Natural killer cell (primary cell): Measurements from ENCODE around the gene MGAT1. TPM values are rescaled to one million over a fixed set of nuclear protein-coding genes. Genes with fewer than 3 reads are reported as not detected.

Source experiments
- ATAC-seq, 3 donors: fragments of 150-1000 bp in 2 of 3; fragments of 200-7000 bp in 1 of 3; cut with Tn5 transposase; 1 replicate in 1 of 3; 2 replicates in 2 of 3; pipeline ENCODE4 v1.10.0; 2021; ENCODE audit warnings: mild to moderate bottlenecking in 2 of 3, moderate library complexity in 2 of 3
- DNase-seq, 2 donors: peaks; one replicate each; pipeline versions ENCODE4 v3.0.0 to v3.0.0-alpha.2; 2013 to 2021; ENCODE audit warnings: mixed read lengths in 1 of 2
- H3K27ac ChIP-seq: one replicate; pipeline ENCODE4 v1.5.1; 2013; ENCODE audit warnings: mild to moderate bottlenecking, low read length
- H3K27me3 ChIP-seq: one replicate; pipeline ENCODE4 v1.6.1; 2013; ENCODE audit warnings: low read length; ENCODE audit not compliant: control insufficient read depth, insufficient read depth
- H3K36me3 ChIP-seq: one replicate; pipeline ENCODE4 v1.6.1; 2013; ENCODE audit warnings: low read length; ENCODE audit not compliant: control insufficient read depth, insufficient read depth
- H3K4me1 ChIP-seq: one replicate; pipeline ENCODE4 v1.6.1; 2013; ENCODE audit warnings: low read length; ENCODE audit not compliant: control insufficient read depth, insufficient read depth
- H3K4me3 ChIP-seq: one replicate; pipeline ENCODE4 v1.5.1; 2013; ENCODE audit warnings: low read length
- H3K9me3 ChIP-seq: one replicate; pipeline ENCODE4 v1.6.1; 2013; ENCODE audit warnings: low read length; ENCODE audit not compliant: control insufficient read depth, insufficient read depth
- H3K27ac Mint-ChIP-seq, 2 donors: one replicate each; pipeline ENCODE4 v1.8.0; 2022; ENCODE audit warnings: mild to moderate bottlenecking in 2 of 2, mixed read lengths in 2 of 2, moderate library complexity in 1 of 2
- H3K27me3 Mint-ChIP-seq, 2 donors: one replicate each; pipeline ENCODE4 v1.8.0; 2022; ENCODE audit warnings: low read depth in 2 of 2, mixed read lengths in 2 of 2
- H3K36me3 Mint-ChIP-seq: one replicate; pipeline ENCODE4 v1.8.0; 2022; ENCODE audit warnings: mixed read lengths
- H3K4me1 Mint-ChIP-seq, 2 donors: one replicate each; pipeline ENCODE4 v1.8.0; 2022; ENCODE audit warnings: mixed read lengths in 2 of 2
- H3K4me3 Mint-ChIP-seq: one replicate; pipeline ENCODE4 v1.8.0; 2022; ENCODE audit warnings: mild to moderate bottlenecking, moderate library complexity, mixed read lengths
- H3K9me3 Mint-ChIP-seq, 2 donors: one replicate each; pipeline ENCODE4 v1.8.0; 2022; ENCODE audit warnings: mixed read lengths in 2 of 2
- CTCF ChIP-seq: fragments of 200-600 bp; IDR thresholded peaks from one replicate; pipeline ENCODE4 v1.8.0; 2022; ENCODE audit warnings: antibody characterized with exemption
- WGBS: methylation state at CpG from one replicate; pipeline ENCODE4 v1.1.7; 2013; ENCODE audit warnings: missing lambda C conversion rate; ENCODE audit not compliant: insufficient coverage; 5-methylcytosine and 5-hydroxymethylcytosine counted together
- intact Hi-C: fragments of 100-400 bp; cut with micrococcal nuclease; formaldehyde crosslinking; loops from one replicate; pipeline ENCODE4 v1.14.2; 2022
- total RNA-seq, 4 donors: library from RNA; stranded (reverse); fragments of 120-200 nt in 1 of 4; gene quantifications; one replicate each; pipeline versions ENCODE4 v1.2.3 to v1.2.4, GENCODE V29; 2013 to 2022

The MGAT1 gene
- total RNA-seq, 3 donors from 2014 or later (not counting 1 experiment from before 2014, with no cell fraction given): 105 to 149 (median 130) TPM

- intact Hi-C loops: no loop called here
- no peaks in the 10 kb centered on the region for H3K36me3 Mint-ChIP-seq
Observed at GRCh38 chr5:180779985-180780610, 22.5 kb downstream of the MGAT1 start.

GRCh38 chr5:180777475-180777874 is 25.1 kb downstream of the MGAT1 start:
- no peaks in the 10 kb centered on the region for H3K36me3 ChIP-seq
- Mint-ChIP-seq H3K4me1 (no peaks in the 10 kb centered on the region), H3K9me3 (no peaks in the 10 kb centered on the region), H3K4me3 (no peak overlapping the region), H3K27ac (no peak overlapping the region), H3K36me3 (no peaks in the 10 kb centered on the region), H3K27me3 (peaks cover 6 to 8% of the 10 kb centered on the region in 2 donors)
- no peak for TF ChIP-seq CTCF
- DNase-seq (no peak), ATAC-seq (no peak)
- 100% methylated on average over 1 of the region's 1 CpG for WGBS
- no peak overlapping the region for H3K4me3 ChIP-seq
- no peak overlapping the region for H3K27ac ChIP-seq
- peaks cover 2% of the 10 kb centered on the region for H3K27me3 ChIP-seq
- intact Hi-C loops: no loop called here
- no peaks in the 10 kb centered on the region for H3K9me3 ChIP-seq
- no peaks in the 10 kb centered on the region for H3K4me1 ChIP-seq

More at GRCh38 chr5:180779985-180780610, 22.5 kb downstream of the MGAT1 start:
- H3K27me3 ChIP-seq: no peaks in the 10 kb centered on the region
- TF ChIP-seq CTCF: no peak
- no peaks in the 10 kb centered on the region for H3K9me3 Mint-ChIP-seq
- peaks cover 0 to 5% of the 10 kb centered on the region in 2 donors for H3K4me1 Mint-ChIP-seq
- no peaks in the 10 kb centered on the region for H3K36me3 ChIP-seq
- H3K4me1 ChIP-seq: no peaks in the 10 kb centered on the region
- 95% methylated on average over 10 of the region's 10 CpGs for WGBS
- no peak overlapping the region for H3K4me3 Mint-ChIP-seq
- no peaks in the 10 kb centered on the region for H3K9me3 ChIP-seq
- H3K27ac Mint-ChIP-seq: no peak overlapping the region
- no peak overlapping the region for H3K4me3 ChIP-seq
- DNase-seq (no peak), ATAC-seq (no peak)
- H3K27me3 Mint-ChIP-seq: no peaks in the 10 kb centered on the region
- no peak overlapping the region for H3K27ac ChIP-seq

- Histone ChIP-seq H3K4me1 (no peaks in the 10 kb centered on the region), H3K9me3 (no peaks in the 10 kb centered on the region), H3K27ac (no peak overlapping the region), H3K27me3 (peaks cover 2% of the 10 kb centered on the region), H3K4me3 (no peak overlapping the region), H3K36me3 (no peaks in the 10 kb centered on the region)
- DNase-seq (no peak), ATAC-seq (no peak)
- Mint-ChIP-seq H3K36me3 (no peaks in the 10 kb centered on the region), H3K4me3 (no peak overlapping the region), H3K27me3 (peaks cover 9 to 14% of the 10 kb centered on the region in 2 donors), H3K4me1 (no peaks in the 10 kb centered on the region), H3K27ac (no peak overlapping the region), H3K9me3 (no peaks in the 10 kb centered on the region)
- WGBS: no CpG with 5 or more reads among the region's 1 CpG
- intact Hi-C loops: no loop called here
- TF ChIP-seq CTCF: no peak
Observed at GRCh38 chr5:180776376-180776775, 26.2 kb downstream of the MGAT1 start.

GRCh38 chr5:180775624-180776023 is 27.0 kb downstream of the MGAT1 start:
- Mint-ChIP-seq H3K9me3 (no peaks in the 10 kb centered on the region), H3K27me3 (peaks cover 9 to 14% of the 10 kb centered on the region in 2 donors), H3K27ac (no peak overlapping the region), H3K4me1 (no peaks in the 10 kb centered on the region), H3K36me3 (no peaks in the 10 kb centered on the region), H3K4me3 (no peak overlapping the region)
- intact Hi-C loops: no loop called here
- DNase-seq: no peak
- Histone ChIP-seq H3K27ac (no peak overlapping the region), H3K4me1 (no peaks in the 10 kb centered on the region), H3K9me3 (no peaks in the 10 kb centered on the region), H3K36me3 (no peaks in the 10 kb centered on the region), H3K27me3 (peaks cover 2% of the 10 kb centered on the region), H3K4me3 (no peak overlapping the region)
- WGBS: 88% methylated on average over 6 of the region's 7 CpGs
- TF ChIP-seq CTCF: no peak
- no peak for ATAC-seq
